ENCODE data around the gene ASPDH.

ASPDH gene

DNA sequence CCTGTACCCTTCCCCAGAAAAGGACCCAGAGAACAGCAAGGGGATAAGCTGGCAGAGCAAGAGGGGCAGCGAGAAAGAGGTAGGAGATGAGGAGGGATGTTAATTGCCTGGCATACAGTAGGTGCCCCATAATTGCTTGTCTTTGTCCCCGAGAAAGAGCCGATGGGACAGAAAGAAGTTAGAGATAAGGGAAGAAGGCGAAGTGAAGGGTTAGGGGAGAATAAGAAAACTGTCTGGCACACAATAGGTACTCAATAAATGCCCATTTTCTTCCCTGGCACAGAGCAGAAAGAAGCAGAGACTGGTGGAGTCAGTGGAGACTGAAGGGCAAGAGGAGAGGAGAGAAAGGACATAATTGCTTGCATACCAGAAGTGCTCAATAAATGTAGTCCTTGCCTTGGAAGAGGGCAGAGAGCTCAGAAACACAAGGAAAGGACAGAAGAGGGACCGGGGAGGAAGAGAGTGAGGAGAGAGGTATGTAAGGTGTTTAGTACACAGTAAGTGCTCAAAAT, 18.6 kb downstream of the ASPDH start:
- H3K4me3 ChIP-seq (ENCODE audit: low read depth, low read length): no peak overlapping the region
- DNase-seq (ENCODE audit: low read depth): no peak
- TF ChIP-seq, protein P1, sequence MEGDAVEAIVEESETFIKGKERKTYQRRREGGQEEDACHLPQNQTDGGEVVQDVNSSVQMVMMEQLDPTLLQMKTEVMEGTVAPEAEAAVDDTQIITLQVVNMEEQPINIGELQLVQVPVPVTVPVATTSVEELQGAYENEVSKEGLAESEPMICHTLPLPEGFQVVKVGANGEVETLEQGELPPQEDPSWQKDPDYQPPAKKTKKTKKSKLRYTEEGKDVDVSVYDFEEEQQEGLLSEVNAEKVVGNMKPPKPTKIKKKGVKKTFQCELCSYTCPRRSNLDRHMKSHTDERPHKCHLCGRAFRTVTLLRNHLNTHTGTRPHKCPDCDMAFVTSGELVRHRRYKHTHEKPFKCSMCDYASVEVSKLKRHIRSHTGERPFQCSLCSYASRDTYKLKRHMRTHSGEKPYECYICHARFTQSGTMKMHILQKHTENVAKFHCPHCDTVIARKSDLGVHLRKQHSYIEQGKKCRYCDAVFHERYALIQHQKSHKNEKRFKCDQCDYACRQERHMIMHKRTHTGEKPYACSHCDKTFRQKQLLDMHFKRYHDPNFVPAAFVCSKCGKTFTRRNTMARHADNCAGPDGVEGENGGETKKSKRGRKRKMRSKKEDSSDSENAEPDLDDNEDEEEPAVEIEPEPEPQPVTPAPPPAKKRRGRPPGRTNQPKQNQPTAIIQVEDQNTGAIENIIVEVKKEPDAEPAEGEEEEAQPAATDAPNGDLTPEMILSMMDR (conservative IDR thresholded peaks at IDR 0.05; ENCODE audit: low read depth, low read length): no peak

DNA sequence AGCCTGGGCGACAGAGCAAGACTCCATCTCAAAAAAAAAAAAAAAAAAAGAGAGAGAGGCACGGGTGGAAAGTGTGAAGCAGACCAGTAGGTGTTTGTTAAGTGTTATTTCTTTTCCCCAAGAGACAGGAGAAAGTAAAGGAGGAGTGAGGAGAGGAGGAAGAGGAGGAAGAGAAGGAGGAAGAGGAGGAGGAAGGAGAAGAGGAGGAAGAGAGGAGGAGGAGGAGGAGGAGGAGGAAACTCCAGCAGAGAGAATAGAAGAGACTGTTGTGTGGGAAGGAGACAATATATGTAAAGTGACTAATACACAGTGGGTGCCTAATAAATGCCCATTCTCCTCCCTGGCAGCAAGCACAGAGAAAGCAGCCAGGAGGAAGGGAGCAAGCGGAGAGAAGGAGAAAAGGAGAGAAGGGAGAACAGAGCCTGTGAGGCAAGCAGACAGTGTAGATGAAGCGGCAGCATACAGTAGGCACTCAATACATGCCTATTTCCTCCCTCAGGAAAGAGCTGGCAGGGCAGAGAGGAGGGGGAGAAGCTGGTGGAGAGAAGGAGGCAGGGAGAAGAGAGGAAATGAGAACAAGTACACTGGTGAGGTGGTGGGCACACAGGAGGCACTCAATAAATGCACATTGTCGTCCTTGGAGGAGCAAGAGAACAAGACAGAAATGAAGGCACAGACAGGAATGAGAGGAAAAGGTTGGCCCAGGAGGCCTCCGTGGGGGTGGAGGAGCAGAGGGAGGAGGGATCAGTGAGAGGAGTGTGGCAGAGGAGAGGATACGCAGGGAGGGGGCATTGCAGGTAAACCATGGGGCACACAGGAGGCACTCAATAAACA, 19.3 kb downstream of the ASPDH start:
- H3K4me3 ChIP-seq (ENCODE audit: low read depth, low read length): no peak overlapping the region
- TF ChIP-seq, protein P1 (conservative IDR thresholded peaks at IDR 0.05; ENCODE audit: low read depth, low read length): no peak
- DNase-seq (ENCODE audit: low read depth): no peak

DNA sequence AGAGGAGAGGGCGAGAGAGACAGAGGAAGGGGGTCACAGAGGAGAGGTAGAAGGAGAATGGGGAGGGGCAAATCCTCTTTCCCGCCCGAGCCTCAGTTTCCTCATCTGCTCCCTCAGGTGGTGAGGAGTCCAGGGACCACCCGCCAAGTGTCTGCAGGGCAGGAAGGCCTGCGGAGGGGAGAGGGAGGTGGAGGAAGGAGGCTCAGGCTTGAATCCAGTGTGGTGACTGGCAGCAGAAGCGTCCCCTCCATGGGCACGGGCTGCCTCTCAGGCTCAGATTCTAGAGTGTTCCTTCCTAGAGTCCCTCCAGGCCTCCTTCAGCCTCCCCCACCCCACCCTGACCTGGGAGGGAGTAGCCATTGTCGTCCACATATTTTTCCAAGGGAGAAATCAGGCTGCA, 20.5 kb downstream of the ASPDH start:
- TF ChIP-seq, protein P1 (conservative IDR thresholded peaks at IDR 0.05; ENCODE audit: low read depth, low read length): no peak
- no peak overlapping the region for H3K4me3 ChIP-seq (ENCODE audit: low read depth, low read length)
- no peak for DNase-seq (ENCODE audit: low read depth)

DNA sequence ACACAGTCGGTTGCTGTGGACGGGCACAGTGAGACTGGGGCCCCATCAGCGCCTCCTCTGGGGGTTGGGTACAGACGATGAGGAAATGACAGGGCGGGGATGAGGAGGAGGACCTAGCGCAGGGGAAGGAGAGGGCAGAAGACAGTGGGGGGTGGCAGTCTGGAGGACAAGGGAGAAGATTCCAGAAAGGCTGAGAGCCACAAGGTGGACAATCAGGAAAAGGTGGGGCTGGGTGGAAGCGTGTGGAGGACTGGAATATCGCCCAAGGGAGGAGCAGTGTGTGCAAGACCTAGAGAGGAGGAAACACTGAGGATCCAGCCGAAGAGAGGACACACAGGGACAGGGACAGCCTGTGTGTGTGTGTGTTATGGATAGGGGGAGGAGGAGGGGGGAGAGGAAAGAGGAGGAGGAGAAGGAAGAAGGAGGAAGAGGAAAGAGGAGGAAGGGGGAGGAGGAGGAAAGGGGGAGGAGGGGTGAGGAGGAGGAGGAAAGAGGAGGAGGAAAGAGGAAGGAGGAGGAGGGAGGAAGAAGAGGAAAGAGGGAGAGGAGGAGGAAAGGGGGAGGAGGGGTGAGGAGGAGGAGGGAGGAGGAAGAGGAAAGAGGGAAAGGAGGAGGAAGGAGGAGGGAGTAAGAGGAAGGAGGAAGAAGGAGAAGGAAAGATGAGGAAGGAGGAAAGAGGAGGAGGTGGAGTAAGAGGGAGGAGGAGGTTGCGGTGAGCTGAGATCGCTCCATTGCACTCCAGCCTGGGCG, 21.2 kb downstream of the ASPDH start:
- DNase-seq (ENCODE audit: low read depth): peak; percentile 13
- H3K4me3 ChIP-seq (ENCODE audit: low read depth, low read length): no peak overlapping the region
- TF ChIP-seq, protein P1 (conservative IDR thresholded peaks at IDR 0.05; ENCODE audit: low read depth, low read length): no peak

DNA sequence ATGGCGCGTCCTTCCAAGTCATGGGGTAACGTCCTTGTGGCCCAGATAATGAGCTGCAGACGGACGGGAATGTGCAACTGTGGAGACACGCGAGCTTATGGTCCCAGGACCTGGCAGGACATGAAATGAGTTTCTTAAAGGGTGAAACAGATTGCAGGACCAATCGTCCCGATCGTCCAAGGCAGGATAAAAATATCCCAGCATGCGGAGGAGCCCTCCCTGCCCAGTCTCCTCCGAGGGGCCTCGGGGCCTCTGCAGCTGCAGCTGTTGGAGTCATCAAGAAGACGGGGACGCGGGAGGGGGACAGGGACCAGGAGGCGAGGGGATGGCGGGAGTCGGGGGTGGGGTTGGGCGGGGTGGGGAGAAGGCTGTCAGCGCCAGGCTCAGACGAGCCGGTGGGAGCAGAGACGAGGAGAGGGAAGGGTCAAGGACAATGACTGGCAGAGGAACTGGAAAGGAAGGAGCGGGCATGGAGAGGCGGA, 22.7 kb downstream of the ASPDH start:
- TF ChIP-seq, protein P1 (conservative IDR thresholded peaks at IDR 0.05; ENCODE audit: low read depth, low read length): no peak
- no peak for DNase-seq (ENCODE audit: low read depth)
- H3K4me3 ChIP-seq (ENCODE audit: low read depth, low read length): no peak overlapping the region

DNA sequence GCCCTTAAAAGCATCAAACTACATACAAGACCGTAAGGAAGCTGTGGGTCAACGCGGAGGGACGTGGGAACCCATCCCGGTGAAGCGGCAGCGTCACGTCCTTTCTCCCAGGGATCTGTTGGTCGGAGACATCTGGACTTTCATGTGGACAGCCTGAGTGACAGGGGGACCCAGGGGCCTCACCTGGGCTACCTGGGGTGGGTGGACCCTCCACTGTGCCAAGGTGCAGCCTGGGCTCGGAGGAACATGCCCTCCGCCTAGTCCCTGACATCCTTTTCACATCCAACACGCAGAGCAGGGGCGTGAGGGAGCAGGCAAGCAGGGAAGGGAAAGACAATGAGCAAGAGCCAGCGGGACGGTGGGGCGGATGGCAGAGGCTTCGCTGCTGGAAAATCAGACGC, 23.3 kb downstream of the ASPDH start:
- TF ChIP-seq, protein P1 (conservative IDR thresholded peaks at IDR 0.05; ENCODE audit: low read depth, low read length): no peak
- no peak overlapping the region for H3K4me3 ChIP-seq (ENCODE audit: low read depth, low read length)
- DNase-seq (ENCODE audit: low read depth): no peak

All from choroid plexus epithelial cell (primary cell).